GM19395 (cell line): ENCODE results near the gene MERTK.
"Not testable (repeated sequence)": the region's sequence is repeated elsewhere in the genome, so short reads cannot be mapped to it uniquely, and the experiment has no call there.

Source experiments
- ATAC-seq: cut with Tn5 transposase; IDR thresholded peaks from one replicate; pipeline ENCODE4 v1.9.1; 2021; ENCODE audit warnings: mild to moderate bottlenecking, moderate library complexity; ENCODE audit not compliant: unreplicated experiment

Gene MERTK

DNA sequence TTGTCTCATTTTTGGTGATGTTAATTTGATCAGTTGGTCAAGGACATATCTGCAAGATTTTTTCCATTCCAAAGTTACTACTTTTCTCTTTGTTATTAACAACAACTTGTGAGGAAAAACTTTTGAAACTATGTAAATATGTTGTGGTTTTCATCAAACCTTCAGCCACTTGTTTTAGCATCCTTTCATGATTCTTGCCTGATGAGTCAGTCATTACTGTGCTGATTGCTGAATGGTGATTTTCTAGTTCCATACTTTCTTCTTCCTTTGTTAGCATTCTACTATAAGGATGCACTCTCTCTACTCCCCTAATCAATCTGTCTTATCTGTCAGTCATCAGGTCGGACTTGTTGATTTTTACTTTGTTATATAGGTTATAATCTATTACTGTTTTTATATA is 167.6 kb downstream of the MERTK start:
- no peak for ATAC-seq

DNA sequence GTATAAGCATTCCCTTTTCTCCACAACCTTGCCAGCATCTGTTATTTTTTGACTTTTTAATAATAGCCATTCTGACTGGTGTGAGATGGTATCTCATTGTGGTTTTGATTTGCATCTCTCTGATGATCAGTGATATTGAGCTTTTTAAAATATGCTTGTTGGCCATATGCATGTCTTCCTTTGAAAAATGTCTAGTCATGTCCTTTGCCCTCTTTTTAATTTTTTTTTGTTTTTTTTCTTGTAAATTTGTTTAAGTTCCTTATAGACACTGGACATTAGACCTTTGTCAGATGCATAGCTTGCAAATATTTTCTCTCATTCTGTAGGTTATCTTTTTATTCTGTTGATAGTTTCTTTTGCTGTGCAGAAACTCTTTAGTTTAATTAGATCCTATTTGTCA is 171.4 kb downstream of the MERTK start:
- not testable (repeated sequence) for ATAC-seq

DNA sequence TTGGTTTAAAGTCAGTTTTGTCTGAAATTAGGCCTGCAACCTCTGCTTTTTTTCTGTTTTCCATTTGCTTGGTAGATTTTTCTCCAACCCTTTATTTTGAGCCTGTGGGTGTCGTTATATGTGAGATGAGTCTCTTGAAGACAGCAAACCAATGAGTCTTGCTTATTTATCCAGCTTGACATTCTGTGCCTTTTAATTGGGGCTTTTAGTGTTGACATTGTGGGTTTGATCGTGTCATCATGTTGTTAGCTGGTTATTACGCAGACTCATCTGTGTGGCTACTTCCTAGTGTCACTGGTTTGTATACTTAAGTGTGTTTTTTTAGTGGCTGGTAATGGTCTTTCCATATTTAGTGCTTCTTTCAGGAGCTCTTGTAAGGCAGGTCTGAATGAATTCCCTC is 175.5 kb downstream of the MERTK start:
- no peak for ATAC-seq

DNA sequence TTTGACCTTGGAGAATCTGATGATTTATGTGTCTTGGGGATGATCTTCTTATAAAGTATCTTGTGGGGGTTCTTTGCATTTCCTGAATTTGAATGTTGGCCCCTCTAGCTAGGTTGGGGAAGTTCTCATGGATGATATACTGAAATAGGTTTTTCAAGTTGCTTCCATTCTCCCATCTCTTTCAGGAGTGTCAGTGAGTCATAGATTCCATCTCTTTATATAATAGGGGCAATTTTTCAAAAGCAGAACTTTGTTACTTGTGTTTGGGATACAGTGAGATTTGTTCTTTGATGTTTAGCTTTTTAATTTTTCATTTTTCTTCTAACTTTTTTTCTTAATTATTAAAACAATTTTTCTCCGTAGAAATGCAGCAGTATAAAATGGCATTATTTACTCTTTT is 176.1 kb downstream of the MERTK start:
- no peak for ATAC-seq

DNA sequence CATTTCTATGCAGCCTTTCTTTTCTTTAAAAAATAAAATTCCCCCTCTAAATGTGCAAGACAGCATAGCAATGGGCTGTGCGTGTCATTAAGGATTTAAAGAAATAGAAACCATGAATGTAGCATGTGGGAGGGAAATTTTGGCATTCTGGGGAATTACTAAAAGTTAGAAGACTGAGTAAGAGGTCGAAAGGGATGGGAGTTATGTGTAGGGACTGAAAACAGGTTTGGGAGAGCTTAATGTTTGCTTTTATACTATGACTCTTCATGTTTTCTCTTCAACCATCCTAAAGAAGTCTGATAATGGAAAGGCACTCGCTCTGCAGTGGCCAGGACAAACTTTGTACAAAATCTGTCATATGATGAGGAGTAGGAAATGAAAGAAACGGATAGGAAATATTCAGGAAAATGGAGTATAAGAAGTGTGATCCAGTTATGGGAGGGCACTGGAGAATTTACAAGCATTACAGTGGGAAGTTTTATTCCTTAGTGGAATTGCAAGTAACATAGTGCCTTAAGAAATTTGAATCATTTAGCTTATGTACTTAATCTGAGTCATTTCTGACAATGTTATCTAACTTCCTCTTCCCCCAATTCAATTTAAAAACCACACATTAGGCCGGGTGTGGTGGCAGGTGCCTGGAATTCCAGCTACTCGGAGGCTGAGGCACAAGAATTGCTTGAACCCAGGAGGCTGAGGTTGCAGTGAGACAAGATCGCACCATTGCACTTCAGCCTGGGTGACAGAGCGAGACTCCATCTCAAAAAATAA is 177.3 kb downstream of the MERTK start:
- ATAC-seq: no peak

DNA sequence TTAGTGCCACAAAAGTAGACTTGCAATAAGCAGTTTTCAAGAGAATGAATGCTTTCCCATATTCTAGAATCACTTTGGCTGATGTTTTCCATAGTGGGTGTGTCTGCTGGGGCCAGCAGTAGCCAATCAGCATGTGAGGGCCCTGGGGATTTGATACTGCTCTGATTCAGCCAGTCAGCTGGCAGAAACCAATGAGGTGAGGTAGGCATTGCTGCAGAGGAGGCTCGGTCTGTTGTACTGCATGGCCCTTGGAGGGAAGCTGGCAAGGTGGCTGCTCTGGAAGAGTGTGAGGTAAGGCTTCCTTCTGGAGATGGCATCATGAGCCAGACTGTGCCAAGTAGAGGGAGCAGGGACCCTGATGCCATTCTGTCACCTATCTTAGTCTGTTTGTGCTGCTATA is 179.4 kb downstream of the MERTK start:
- ATAC-seq: no peak
